ENCODE results near the gene TNC.

TNC gene

GRCh38 chr9:115033800-115034199 lies 84.2 kb downstream of the TNC start:
- no peak for TF ChIP-seq CTCF (IDR thresholded peaks at IDR 0.05)
- peak overlapping the region in 1 of 2 donors; percentile 72 for H3K27ac ChIP-seq
- no peak for DNase-seq (ENCODE audit: low spot score)

GRCh38 chr9:115032296-115032695 lies 85.7 kb downstream of the TNC start:
- DNase-seq (ENCODE audit: low spot score) = no peak
- Histone ChIP-seq H3K27ac (no peak overlapping the region), H3K4me3 (no peak overlapping the region)
- no peak for TF ChIP-seq CTCF (IDR thresholded peaks at IDR 0.05)

More at GRCh38 chr9:115033800-115034199, 84.2 kb downstream of the TNC start:
- H3K4me3 ChIP-seq = no peak overlapping the region

GRCh38 chr9:115030006-115030405 lies 88.0 kb downstream of the TNC start:
- no peak for TF ChIP-seq CTCF (IDR thresholded peaks at IDR 0.05)
- no peak overlapping the region for H3K4me3 ChIP-seq
- DNase-seq (ENCODE audit: low spot score) = no peak
- no peak overlapping the region for H3K27ac ChIP-seq

- Histone ChIP-seq H3K27ac (no peak overlapping the region), H3K4me3 (no peak overlapping the region)
- no peak for DNase-seq (ENCODE audit: low spot score)
- no peak for TF ChIP-seq CTCF (IDR thresholded peaks at IDR 0.05)
Measured at GRCh38 chr9:115025721-115026120, 92.2 kb downstream of the TNC start.

GRCh38 chr9:115024925-115025535 lies 92.9 kb downstream of the TNC start:
- DNase-seq (ENCODE audit: low spot score) = no peak

GRCh38 chr9:115022760-115023434 lies 95.1 kb downstream of the TNC start:
- Histone ChIP-seq H3K4me3 (no peak overlapping the region), H3K27ac (no peak overlapping the region)
- no peak for DNase-seq (ENCODE audit: low spot score)
- no peak for TF ChIP-seq CTCF (IDR thresholded peaks at IDR 0.05)

More at GRCh38 chr9:115024925-115025535, 92.9 kb downstream of the TNC start:
- Histone ChIP-seq H3K27ac (no peak overlapping the region), H3K4me3 (no peak overlapping the region)
- no peak for TF ChIP-seq CTCF (IDR thresholded peaks at IDR 0.05)
